HG02884 (cell line): Measurements from ENCODE around the gene WDR74.
"Not testable (repeated sequence)": the region's sequence is repeated elsewhere in the genome, so short reads cannot be mapped to it uniquely, and the experiment has no call there.

Experiments
- ATAC-seq: cut with Tn5 transposase; IDR thresholded peaks from one replicate; pipeline ENCODE4 v1.9.1; 2021; ENCODE audit warnings: mild to moderate bottlenecking, moderate library complexity; ENCODE audit not compliant: unreplicated experiment

The WDR74 gene

DNA sequence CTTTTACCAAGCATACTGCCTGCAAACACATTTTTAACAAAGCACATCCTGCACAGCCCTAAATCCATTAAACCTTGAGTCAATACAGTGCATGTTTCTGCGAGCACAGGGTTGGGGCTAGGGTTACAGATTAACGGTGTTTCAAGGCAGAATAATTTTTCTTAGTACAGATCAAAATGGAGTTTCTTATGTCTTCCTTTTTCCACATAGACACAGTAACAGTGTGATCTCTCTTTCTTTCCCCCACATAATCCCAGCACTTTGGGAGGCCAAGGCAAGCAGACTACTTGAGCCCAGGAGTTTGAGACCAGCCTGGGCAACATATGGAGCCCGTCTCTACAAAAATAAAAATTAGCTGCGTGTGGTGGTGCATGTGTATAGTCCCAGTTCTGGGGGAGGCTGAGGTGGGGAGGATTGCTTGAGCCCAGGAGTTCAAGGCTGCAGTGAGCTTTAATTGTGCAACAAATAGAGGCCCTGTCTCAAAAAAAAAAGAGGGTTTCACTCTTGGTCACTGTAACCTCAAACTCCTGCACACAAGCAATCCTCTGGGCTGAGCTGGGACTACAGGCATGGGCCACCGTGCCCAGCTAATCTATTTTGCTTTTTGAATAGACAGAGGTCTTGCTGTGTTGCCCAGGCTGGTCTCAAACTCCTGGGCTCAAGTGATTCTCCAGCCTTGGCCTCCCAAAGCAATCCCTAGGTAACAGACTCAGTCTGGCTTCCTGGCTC lies 21.6 kb upstream of the WDR74 start:
- no peak for ATAC-seq

DNA sequence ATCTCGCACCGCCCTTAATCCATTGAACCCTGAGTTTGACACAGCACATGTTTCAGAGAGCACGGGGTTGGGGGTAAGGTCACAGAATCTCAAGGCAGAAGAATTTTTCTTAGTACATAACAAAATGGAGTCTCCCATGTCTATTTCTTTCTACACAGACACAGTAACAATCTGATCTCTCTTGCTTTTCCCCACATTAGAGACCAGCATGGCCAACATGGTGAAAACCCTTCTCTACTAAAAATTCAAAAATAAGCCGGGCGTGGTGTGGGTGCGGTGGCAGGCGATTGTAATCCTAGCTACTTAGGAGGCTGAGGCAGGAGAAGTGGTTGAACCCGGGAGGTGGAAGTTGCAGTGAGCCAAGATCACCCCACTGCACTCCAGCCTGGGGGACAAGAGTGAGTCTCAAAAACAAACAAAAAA lies 19.9 kb upstream of the WDR74 start:
- ATAC-seq = not testable (repeated sequence)

DNA sequence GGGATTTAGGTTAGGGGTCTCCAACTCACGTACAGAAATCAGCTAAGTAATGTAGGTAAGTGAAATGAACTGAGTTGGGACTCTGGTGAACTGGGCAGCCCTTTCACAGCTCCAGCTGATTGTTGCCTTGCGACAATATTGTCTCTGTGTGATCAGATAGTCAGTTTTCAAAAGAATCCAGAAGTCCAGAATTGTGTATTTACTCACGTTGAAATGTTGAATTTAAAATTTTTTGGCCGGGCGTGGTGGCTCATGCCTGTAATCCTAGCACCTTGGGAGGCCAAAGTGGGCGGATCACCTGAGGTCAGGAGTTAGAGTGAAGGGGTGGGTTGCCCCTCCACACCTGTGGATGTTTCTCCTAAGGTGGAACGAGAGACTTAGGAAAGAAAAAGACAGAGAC lies 18.8 kb upstream of the WDR74 start:
- no peak for ATAC-seq

DNA sequence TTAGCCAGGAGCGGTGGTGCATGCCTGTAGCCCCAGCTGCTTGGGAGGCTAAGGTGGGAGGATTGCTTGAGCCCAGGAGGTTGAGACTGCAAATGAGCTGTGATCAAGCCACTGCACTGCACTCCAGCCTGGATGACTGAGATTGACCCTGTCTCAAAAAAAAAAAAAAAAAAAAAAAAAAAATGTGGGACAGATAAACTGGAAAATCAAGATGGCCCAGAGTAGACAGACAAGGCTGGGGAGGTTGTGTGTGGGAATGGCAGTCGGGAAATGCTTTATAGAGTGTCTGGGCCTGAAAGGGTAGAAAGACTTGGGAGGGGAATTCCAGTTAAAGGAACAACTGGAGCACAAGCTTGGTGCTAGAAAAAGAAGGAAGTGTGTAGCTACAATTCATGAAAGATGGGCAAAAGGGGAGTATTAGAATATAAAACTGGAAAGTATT lies 18.2 kb upstream of the WDR74 start:
- no peak for ATAC-seq

GRCh38 chr11:62856333-62856895 lies 17.0 kb upstream of the WDR74 start:
- ATAC-seq = peak; percentile 28

DNA sequence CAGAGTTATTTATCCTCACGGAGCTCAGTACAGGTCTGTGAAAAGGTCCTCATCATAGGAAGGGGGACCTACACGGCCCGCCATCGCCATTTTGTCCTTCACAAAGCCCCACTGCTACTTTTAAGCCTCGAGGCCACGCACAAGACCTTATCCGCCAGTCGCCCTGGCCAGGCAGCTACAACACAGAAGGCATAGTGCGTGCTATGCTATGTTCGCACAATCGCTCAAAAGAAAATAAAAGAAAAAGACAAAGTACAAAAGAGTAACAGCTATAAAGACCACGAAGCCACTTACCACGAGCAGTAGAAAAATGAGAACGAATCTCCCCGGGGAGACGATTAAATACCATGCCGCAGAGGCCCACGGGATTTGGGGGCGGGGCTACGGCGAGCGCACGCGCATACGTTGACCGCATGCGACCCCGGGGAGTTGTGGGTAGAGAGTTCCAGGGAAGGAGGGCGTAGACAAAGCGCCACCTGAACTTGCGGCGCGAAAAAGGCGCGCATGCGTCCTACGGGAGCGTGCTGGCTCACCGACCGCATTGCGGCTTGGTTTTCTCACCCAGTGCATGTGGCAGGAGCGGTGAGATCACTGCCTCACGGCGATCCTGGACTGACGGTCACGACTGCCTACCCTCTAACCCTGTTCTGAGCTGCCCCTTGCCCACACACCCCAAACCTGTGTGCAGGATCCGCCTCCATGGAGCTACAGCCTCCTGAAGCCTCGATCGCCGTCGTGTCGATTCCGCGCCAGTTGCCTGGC lies 16.4 kb upstream of the WDR74 start:
- peak; percentile 85 for ATAC-seq

- no peak for ATAC-seq
These were observed 15.6 kb upstream of the WDR74 start for GRCh38 chr11:62854825-62855570.

DNA sequence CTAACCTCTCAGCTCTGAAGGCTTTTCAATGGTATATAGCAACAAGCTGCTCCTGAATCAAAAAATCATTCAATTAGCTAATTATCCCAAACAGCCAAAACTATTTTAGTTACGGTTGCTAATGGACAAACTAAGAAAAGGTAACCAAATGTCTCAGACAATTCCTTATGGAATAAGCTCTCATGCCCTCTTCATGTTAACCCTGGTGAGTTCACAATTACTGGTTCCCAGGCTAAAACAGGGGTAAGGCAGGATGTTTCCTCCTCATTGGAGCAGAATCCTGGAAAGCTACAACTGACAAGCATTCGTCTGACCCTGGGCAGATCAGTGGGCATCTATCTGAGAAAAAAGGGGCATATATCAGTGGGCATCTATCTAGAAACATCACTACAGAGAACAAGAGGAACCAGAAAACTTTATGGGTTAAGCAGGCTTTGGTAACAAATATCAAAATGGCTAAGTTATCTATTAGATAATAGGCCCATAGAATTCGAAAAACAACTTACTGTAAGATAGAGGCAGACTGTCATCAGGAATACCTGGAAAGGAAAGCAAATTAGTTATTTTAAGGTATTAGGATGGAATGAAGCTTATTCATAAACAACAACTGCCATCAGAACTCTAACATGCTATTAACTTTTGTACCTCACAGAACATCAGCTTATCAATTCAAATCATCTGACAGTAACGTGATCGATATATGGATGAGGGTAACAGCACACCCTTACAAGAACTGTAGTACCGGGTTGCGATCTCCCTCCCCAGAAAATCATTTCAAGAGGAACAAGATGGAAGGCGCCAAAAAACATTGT lies 14.8 kb upstream of the WDR74 start:
- ATAC-seq = no peak

DNA sequence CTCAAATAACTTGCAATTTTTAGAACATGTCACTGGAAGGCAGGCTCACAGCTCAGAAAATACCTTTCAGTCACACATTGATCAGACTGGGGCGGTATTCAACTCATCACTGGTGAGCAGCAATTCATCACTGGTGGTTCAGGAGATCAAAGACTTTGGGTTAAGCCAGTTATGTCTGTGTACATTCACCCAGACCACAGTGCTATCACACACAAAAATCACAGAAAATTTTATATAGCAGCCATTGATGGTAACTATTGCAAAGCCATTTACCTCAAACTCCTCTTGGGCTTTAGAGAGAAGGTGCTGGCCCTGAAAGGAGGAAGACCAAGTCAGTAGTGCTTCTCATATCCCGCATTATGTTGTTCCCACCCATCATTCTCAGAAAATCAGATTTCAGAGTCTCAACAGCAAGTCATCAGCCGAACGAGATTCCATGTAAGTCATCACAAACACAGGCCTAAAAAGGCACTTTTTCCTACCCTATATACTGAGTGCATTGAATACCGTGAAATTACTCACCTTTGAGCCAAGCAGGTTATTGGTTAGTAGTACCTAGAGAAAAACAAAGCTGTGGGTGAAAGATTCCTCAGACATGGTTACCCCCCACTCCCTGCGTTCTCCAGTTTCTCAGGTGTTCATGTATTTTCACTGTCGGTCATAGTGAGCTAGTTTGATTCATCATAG lies 14.0 kb upstream of the WDR74 start:
- ATAC-seq = no peak

- no peak for ATAC-seq
These were observed 13.3 kb upstream of the WDR74 start for GRCh38 chr11:62852523-62853188.

GRCh38 chr11:62851807-62852522 lies 12.6 kb upstream of the WDR74 start:
- ATAC-seq = no peak

GRCh38 chr11:62850911-62851806 lies 11.8 kb upstream of the WDR74 start:
- no peak for ATAC-seq

GRCh38 chr11:62847767-62848314 lies 8.5 kb upstream of the WDR74 start:
- no peak for ATAC-seq

DNA sequence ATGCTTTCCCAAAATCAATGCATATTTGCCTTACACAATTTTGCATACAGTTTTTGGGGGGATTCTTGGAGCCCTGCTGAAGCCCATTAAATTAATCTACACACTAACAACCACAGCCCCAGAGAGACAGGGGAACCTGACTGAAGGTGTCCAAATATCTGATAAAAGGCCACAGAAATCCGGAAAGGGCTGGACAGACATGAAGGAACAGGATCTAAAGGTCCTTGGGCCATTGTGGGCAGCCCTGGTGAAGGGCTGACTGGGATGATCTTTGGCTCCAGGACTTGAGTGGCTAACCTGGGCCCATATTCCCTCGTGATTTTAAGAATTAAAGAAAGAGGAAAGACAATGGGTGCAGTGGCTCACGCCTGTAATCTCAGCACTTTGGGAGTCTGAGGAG lies 6.8 kb upstream of the WDR74 start:
- no peak for ATAC-seq

DNA sequence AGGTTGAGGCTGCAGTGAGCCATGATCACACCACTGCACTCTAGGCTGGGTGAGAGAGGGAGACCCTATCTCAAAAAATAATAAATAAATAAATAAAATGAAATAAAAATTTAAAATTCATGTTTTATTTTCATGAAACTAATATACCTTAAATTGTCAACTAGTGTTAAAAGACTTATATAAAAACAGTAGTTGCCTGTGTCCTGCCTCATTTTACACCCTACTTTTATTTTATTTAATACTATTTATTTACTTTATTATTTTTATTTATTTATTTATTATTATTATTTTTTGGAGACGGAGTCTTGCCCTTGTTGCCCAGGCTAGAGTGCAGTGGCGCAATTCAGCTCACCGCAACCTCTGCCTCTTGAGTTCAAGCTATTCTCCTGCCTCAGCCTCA lies 4.8 kb upstream of the WDR74 start:
- ATAC-seq = no peak

DNA sequence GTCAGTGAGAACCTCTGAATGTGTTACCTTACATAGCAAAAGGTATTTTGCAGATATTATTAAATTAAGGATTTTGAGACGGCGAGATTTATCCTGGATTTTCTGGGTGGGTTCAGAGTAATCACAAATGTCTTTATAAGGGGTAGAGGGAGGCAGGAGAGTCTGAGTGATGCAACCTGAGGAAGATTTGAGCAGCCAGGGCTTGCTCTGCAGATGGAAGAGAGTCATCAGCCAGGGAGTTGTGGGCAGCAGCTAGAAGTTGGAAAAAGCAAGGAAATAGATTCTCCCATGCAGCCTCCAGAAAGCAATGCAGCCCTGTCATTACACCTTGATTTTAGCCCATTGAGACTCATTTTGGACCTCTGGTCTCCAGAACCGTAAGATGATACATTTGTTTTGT lies 4.1 kb upstream of the WDR74 start:
- ATAC-seq = no peak

DNA sequence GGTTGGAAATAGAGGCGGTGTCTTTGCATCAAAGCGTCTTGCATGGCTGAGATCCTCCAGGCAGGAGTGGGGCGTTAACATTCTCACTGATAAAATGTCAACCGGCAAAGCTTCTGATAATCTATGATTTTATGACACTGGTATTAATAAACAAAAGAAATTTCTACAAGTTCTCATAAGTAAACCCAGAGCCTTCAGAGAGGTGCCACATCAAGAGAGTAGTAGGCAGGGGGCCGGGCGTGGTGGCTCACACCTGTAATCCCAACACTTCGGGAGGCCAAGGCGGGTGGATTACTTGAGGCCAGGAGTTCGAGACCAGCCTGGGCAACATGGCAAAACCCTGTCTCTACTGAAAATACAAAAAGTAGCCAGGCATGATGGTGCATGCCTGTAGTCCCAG lies 3.5 kb upstream of the WDR74 start:
- ATAC-seq = not testable (repeated sequence)
